GM18870 (cell line): ENCODE data around the gene NDUFS7.

Source experiments
- ATAC-seq: cut with Tn5 transposase; IDR thresholded peaks from one replicate; pipeline ENCODE4 v1.9.1; 2021; ENCODE audit warnings: moderate library complexity; ENCODE audit not compliant: unreplicated experiment

Gene NDUFS7

DNA sequence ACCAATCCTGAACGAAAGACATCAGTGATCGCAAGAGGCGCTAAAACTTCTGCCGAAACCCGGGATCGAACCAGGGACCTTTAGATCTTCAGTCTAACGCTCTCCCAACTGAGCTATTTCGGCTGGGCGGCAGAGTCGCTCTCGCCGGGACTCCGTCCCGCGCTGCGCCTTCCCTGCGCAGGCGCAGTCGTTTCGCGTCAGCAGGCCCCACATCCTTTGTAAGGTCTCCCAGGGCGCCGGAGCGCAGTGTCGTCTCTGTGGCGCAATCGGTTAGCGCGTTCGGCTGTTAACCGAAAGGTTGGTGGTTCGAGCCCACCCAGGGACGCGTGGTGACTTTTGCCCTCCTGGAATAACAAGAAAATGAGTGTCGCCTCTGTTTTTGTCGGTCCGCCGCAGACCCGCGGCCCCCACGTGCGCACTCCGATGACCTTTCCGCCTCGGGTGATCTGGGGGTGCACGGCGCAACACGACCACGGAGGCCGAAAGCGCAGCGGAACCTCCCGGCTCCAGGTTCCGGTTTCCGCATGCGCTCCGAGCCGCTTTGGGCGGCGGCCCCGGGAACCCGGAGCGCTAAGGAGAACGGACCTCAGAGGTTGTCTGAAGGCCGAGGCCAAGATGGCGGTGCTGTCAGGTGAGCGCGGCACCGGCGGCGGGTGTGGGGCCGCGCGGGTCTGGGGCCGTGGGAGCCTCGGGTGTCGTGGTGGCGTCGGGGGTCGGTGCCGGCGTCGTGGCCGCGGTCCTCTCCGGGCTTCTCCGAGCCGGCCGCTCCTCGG lies at the start of gene NDUFS7:
Gene NDUFS7, plus strand, starts transcription at position 596 of the 773 bp plus-strand sequence. Its CDS starts 20 bp downstream, at position 616.
- peak; percentile 65 for ATAC-seq

GRCh38 chr19:1336079-1336684 lies 47.5 kb upstream of the NDUFS7 start:
- no peak for ATAC-seq

DNA sequence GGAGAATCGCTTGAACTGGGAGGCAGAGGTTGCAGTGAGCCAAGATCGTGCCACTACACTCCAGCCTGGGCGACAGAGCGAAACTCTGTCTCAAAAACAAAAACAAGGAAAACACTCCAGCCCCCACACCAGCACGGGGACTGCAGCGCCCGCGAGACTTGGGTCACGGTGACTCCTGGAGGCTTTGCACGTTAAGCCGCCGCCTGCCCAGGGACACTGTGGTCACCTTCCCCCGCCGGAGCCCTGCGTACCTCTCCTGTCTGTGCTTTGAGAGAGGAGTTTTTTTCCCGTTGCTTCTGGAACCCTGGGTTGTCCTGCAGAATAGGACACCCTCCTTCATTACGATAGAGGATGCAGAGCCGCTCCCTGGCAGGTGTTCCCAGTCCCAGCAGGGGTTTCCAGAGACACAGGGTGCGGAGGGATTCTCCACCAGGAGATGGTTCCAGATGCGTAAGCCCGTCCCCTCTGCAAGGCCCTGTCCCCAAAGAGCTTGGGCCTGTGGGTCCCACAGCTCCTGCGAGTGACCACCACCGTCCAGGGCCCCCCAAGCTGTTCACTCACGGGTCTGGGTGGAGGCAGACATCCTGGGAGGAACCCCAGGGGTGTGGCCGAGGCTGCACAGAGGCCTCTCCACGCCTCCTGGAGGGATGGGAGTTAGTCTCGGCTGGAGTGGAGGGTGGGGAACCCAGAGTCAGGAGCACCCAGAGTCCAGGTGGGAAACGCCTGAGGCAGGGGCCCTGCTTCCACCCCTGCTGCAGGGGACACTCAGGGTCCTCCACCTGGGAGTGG lies 42.8 kb upstream of the NDUFS7 start:
- ATAC-seq = no peak

DNA sequence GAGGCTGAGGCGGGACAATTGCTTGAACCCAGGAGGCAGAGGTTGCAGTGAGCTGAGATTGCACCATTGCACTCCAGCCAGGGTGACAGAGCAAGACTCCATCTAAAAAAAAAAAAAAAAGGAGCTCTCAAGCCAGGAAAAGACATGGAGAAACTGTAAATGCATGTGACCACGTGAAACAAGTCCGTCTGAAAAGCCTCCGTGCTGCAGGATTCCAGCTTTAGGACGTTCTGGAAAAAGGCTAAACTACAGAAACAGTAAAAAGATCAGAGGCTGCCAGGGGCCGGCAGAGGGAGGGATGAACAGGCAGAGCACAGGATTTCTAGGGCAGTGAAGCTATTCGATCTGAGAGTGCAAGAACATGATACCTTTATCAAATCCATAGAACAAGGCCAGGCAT lies 40.7 kb upstream of the NDUFS7 start:
- no peak for ATAC-seq

DNA sequence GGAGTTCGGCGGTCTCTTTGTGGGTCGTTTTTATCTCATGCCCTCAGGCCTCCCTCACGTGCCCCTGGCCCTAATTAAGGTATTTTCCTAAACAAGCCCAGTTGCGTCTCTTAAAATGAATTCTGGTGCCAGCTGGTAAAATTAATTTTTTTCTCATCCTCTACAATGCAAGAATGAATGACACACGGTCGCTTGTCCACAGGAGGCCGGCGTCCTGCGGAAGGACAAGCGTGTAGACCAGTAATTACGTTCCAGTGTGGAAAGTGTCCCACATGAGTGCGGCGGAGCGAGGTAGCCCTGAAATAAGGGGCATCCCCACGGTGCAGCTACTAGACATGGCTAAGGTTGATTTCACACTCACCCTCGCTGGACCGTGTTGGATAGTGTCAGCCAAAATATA lies 34.5 kb upstream of the NDUFS7 start:
- no peak for ATAC-seq

- ATAC-seq = no peak
Observed at GRCh38 chr19:1350867-1351266, 32.8 kb upstream of the NDUFS7 start.

DNA sequence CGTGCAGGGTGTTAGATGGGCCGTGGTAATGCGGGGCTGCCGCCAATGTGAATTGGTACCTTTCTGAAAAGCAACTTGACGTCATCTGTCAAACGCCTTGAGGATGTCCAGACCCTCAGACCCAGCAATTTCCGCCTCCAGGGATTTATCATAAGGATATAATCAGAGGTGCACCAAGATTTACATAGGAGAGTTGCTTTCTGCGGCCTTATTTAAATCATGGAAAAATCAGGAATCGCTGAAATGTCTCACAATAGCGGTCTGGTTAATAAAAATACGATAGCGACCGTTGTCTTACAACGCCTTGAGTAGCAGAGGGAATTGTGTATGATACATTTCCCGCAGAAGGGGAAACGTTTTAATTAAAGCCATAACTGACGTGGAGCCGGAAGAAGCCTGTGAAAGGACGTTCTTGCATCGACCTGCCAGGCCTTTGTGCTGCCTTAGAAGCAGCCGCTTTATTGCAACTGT lies 32.3 kb upstream of the NDUFS7 start:
- ATAC-seq = no peak

DNA sequence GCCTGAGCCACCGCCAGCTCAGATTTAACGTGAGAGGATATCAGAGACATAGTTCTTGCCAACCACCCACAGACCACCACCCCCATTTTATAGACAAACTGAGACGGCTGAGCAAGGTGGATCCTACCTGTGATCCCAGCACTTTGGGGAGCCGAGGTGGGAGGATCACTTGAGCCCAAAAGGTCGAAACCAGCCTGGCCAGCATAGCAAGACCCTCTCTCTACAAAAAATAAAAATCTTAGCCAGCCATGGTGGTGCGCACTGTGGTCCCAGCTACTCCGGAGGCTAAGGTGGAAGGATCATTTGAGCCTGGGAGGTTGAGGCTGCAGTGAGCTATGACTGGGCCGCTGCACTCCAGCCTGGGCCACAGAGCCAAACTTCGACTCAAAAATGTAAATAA lies 30.6 kb upstream of the NDUFS7 start:
- no peak for ATAC-seq

GRCh38 chr19:1354970-1355567 lies 28.6 kb upstream of the NDUFS7 start:
- ATAC-seq = no peak

- no peak for ATAC-seq
Observed at GRCh38 chr19:1355568-1356507, 27.9 kb upstream of the NDUFS7 start.

DNA sequence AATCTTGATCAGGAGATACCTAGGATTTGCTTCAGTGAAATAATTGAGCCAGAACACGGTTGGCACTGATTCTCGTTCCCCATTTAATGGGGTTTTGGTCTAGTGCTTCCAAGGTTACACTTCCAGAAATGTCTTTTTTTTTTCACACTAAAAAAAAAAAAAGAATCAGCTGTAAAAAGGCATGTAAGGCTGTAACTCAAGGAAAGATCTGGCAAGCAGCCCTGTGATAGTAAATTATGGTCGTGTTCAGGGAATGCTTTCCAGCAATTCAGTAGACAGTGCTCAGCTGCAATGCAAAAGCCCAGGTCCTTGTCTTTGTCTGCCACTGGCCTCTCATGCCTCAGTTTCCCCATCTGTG lies 27.2 kb upstream of the NDUFS7 start:
- ATAC-seq = no peak

DNA sequence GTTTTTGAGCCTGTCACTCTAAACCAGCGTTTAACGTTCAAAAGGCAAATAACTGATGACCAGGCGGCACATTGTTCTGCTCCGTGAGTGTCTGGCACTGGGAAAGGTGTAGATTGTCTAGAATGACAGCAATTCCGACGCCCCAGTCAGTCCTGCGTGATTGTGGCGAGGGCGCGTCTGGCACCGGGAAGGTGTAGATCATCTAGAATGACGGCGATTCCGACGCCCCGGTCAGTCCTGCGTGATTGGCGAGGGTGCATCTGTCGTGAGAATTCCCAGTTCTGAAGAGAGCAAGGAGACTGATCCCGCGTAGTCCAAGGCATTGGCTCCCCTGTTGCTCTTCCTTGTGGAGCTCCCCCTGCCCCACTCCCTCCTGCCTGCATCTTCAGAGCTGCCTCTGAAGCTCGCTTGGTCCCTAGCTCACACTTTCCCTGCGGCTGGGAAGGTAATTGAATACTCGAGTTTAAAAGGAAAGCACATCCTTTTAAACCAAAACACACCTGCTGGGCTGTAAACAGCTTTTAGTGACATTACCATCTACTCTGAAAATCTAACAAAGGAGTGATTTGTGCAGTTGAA lies 26.1 kb upstream of the NDUFS7 start:
- ATAC-seq = no peak

DNA sequence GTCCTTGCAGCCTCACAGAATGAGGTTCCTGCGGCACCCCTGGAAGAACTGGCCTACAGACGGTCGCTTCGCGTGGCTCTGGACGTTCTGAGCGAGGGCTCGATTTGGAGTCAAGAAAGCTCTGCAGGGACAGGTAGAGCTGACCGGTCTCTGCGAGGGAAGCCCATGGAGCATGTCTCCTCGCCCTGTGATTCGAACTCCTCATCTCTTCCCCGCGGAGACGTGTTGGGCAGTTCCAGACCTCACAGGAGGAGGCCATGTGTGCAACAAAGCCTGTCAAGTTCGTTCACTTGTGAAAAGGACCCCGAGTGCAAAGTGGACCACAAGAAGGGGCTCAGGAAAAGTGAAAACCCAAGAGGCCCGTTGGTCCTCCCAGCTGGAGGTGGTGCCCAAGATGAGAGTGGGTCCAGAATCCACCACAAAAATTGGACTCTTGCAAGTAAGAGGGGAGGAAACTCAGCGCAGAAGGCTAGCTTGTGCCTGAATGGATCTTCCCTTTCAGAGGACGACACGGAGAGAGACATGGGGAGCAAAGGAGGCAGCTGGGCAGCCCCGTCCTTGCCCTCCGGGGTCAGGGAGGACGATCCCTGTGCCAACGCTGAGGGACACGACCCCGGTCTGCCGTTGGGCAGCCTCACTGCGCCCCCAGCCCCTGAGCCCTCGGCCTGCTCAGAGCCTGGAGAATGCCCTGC lies 23.4 kb upstream of the NDUFS7 start:
- ATAC-seq = no peak

GRCh38 chr19:1360818-1361461 lies 22.8 kb upstream of the NDUFS7 start:
- no peak for ATAC-seq

- ATAC-seq = no peak
Observed at GRCh38 chr19:1361601-1362386, 21.9 kb upstream of the NDUFS7 start.

DNA sequence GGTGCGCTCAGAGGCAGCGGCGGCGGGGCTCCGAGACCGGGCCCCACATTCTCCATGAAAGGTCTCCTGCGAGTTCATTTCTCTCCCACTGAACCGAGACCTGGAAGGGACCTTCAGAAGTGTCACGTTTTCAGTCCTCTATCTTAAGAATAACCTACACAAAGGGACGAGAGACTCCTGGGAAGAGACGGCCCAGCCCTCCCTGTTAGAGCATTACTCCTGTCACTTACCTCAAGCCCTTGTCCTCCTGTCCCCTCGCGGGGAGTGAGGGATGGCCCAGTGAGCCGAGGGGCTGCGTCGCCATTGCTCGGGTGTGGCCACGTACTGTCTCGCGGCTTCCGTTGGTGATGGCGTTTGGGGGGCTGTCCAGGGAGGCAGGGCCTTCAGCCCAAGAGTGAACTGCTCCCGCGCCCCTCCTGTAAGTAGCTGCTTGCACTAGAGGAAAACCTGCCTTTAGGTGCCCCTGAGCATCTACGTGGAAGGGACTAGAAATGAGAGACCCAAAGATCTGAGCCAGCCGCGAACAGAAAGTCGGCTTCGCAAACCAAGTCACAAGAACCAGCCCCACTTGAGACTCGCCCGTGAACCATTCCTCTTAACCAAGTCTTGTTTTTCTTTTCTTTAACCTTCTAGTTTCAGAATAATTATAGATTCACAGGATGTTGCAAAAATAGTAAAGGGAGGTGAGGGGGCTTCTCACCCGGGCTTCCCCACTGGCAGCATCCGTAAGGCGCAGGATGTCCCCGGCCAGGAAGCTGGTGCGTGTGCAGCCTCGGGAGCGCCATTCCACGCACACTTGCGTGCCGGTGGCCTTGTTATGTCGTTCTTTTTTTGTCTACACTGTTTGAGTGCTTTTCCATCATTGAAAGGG lies 21.1 kb upstream of the NDUFS7 start:
- no peak for ATAC-seq

GRCh38 chr19:1363599-1363998 lies 20.1 kb upstream of the NDUFS7 start:
- ATAC-seq = no peak
